HepG2 (cell line): Measurements from ENCODE around the gene DIAPH3.

Source experiments
- CREB1 ChIP-seq, 2 experiments: fragments of 450-650 bp in 1 of 2; IDR thresholded peaks; 2 replicates each; pipeline ENCODE4 v1.6.1; 2016 to 2017; ENCODE audit warnings: control low read depth in 1 of 2, mild to moderate bottlenecking in 1 of 2, missing compliant biosample characterization in 1 of 2, missing genetic modification characterization in 1 of 2
- EP300 ChIP-seq, 3 experiments: sonication (generic) in 1 of 3; formaldehyde crosslinking in 1 of 3; IDR thresholded peaks; 2 replicates each; pipeline versions ENCODE4 v1.5.1 to v1.6.1; 2011 to 2020; ENCODE audit warnings: low read depth in 2 of 3, low read length in 2 of 3, borderline replicate concordance in 1 of 3, improper control_type of control experiment in 1 of 3, mild to moderate bottlenecking in 1 of 3, missing genetic modification reagents in 1 of 3, moderate library complexity in 1 of 3
- GABPA ChIP-seq, 2 experiments: IDR thresholded peaks; 2 replicates each; pipeline ENCODE4 v1.6.1; 2011 to 2016; ENCODE audit warnings: low read depth in 2 of 2, low read length in 1 of 2, missing biosample characterization in 1 of 2, missing genetic modification characterization in 1 of 2
- POLR2A ChIP-seq, 2 experiments: IDR thresholded peaks; 2 replicates each; pipeline ENCODE4 v1.6.1; 2011; ENCODE audit warnings: low read depth in 2 of 2, low read length in 2 of 2, mild to moderate bottlenecking in 1 of 2, moderate library complexity in 1 of 2; ENCODE audit not compliant: insufficient read depth in 1 of 2
- ZFX ChIP-seq: sonication (generic); formaldehyde crosslinking; IDR thresholded peaks from 2 replicates; pipeline ENCODE4 v1.4.0; 2020; ENCODE audit warnings: mild to moderate bottlenecking, low read depth, missing genetic modification reagents, moderate library complexity
- ZNF20 ChIP-seq: sonication (generic); formaldehyde crosslinking; IDR thresholded peaks from 2 replicates; pipeline ENCODE4 v1.4.0; 2020; ENCODE audit warnings: mild to moderate bottlenecking, moderate library complexity, missing genetic modification reagents
- ZNF33B ChIP-seq: sonication (generic); formaldehyde crosslinking; IDR thresholded peaks from 2 replicates; pipeline ENCODE4 v1.5.1; 2020; ENCODE audit warnings: mild to moderate bottlenecking, missing genetic modification reagents
- TF ChIP-seq, protein P1 (sequence below): sonication (generic); formaldehyde crosslinking; IDR thresholded peaks from one replicate; pipeline ENCODE4 v1.5.1; 2020; ENCODE audit warnings: mild to moderate bottlenecking, missing genetic modification reagents; ENCODE audit errors: not compliant biosample characterization
- TF ChIP-seq, protein P2 (sequence below): sonication (generic); formaldehyde crosslinking; IDR thresholded peaks from 2 replicates; pipeline ENCODE4 v1.8.1; 2023; ENCODE audit warnings: mild to moderate bottlenecking, inconsistent platforms, moderate library complexity, missing genetic modification reagents, borderline replicate concordance
- TF ChIP-seq, protein P3 (sequence below): IDR thresholded peaks from 2 replicates; pipeline ENCODE4 v1.6.1; 2016; ENCODE audit warnings: mild to moderate bottlenecking
- TF ChIP-seq, protein P4 (sequence below): sonication (generic); formaldehyde crosslinking; IDR thresholded peaks from 2 replicates; pipeline ENCODE4 v1.5.0; 2020; ENCODE audit warnings: mild to moderate bottlenecking, missing genetic modification reagents, moderate library complexity

DNA sequence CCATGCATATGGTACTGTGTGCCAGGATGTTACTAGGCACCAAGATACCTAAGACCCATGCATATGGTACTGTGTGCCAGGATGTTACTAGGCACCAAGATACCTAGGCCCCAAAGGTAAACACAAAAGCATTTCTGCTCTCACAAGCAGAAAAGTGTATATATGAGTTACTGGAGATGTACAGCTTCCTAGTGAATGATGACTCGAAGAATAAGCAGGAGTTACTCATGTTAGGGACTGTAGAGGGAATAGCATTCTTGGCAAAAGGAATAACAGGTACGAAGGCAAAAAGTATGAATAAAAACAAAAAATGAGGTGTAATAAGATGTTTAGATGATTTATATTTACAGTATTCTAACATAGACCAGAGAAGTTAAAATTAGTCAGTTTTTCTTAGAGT, 383.7 kb downstream of the DIAPH3 start:
- TF ChIP-seq ZNF33B (CRISPR knock-in tag): no peak
- no peak for TF ChIP-seq POLR2A (IDR thresholded peaks at IDR 0.05; ENCODE audit: insufficient read depth in 1 of 2, low read depth in 2 of 2, low read length in 2 of 2)
- TF ChIP-seq, protein P1, sequence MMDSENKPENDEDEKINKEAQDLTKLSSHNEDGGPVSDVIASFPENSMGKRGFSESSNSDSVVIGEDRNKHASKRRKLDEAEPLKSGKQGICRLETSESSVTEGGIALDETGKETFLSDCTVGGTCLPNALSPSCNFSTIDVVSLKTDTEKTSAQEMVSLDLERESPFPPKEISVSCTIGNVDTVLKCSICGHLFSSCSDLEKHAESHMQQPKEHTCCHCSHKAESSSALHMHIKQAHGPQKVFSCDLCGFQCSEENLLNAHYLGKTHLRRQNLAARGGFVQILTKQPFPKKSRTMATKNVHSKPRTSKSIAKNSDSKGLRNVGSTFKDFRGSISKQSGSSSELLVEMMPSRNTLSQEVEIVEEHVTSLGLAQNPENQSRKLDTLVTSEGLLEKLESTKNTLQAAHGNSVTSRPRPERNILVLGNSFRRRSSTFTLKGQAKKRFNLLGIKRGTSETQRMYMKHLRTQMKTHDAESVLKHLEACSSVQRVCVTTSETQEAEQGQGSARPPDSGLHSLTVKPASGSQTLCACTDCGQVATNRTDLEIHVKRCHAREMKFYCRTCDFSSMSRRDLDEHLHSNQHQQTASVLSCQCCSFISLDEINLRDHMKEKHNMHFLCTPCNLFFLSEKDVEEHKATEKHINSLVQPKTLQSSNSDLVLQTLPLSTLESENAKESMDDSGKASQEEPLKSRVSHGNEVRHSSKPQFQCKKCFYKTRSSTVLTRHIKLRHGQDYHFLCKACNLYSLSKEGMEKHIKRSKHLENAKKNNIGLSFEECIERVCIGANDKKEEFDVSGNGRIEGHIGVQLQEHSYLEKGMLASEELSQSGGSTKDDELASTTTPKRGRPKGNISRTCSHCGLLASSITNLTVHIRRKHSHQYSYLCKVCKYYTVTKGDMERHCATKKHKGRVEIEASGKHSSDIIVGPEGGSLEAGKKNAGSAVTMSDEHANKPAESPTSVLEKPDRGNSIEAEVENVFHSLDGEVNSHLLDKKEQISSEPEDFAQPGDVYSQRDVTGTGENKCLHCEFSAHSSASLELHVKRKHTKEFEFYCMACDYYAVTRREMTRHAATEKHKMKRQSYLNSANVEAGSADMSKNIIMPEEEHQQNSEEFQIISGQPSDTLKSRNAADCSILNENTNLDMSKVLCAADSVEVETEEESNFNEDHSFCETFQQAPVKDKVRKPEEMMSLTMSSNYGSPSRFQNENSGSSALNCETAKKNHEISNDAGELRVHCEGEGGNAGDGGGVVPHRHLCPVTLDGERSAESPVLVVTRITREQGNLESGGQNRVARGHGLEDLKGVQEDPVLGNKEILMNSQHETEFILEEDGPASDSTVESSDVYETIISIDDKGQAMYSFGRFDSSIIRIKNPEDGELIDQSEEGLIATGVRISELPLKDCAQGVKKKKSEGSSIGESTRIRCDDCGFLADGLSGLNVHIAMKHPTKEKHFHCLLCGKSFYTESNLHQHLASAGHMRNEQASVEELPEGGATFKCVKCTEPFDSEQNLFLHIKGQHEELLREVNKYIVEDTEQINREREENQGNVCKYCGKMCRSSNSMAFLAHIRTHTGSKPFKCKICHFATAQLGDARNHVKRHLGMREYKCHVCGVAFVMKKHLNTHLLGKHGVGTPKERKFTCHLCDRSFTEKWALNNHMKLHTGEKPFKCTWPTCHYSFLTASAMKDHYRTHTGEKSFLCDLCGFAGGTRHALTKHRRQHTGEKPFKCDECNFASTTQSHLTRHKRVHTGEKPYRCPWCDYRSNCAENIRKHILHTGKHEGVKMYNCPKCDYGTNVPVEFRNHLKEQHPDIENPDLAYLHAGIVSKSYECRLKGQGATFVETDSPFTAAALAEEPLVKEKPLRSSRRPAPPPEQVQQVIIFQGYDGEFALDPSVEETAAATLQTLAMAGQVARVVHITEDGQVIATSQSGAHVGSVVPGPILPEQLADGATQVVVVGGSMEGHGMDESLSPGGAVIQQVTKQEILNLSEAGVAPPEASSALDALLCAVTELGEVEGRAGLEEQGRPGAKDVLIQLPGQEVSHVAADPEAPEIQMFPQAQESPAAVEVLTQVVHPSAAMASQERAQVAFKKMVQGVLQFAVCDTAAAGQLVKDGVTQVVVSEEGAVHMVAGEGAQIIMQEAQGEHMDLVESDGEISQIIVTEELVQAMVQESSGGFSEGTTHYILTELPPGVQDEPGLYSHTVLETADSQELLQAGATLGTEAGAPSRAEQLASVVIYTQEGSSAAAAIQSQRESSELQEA (CRISPR knock-in tag): no peak
- TF ChIP-seq, protein P2, sequence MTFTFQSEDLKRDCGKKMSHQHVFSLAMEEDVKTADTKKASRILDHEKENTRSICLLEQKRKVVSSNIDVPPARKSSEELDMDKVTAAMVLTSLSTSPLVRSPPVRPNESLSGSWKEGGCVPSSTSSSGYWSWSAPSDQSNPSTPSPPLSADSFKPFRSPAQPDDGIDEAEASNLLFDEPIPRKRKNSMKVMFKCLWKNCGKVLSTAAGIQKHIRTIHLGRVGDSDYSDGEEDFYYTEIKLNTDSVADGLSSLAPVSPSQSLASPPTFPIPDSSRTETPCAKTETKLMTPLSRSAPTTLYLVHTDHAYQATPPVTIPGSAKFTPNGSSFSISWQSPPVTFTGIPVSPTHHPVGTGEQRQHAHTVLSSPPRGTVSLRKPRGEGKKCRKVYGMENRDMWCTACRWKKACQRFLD (CRISPR knock-in tag): no peak
- no peak for TF ChIP-seq ZNF20 (CRISPR knock-in tag)
- no peak for TF ChIP-seq GABPA (IDR thresholded peaks at IDR 0.05; ENCODE audit: low read depth, low read length)
- no peak for TF ChIP-seq GABPA (CRISPR knock-in tag; IDR thresholded peaks at IDR 0.05; ENCODE audit: low read depth)
- TF ChIP-seq, protein P3, sequence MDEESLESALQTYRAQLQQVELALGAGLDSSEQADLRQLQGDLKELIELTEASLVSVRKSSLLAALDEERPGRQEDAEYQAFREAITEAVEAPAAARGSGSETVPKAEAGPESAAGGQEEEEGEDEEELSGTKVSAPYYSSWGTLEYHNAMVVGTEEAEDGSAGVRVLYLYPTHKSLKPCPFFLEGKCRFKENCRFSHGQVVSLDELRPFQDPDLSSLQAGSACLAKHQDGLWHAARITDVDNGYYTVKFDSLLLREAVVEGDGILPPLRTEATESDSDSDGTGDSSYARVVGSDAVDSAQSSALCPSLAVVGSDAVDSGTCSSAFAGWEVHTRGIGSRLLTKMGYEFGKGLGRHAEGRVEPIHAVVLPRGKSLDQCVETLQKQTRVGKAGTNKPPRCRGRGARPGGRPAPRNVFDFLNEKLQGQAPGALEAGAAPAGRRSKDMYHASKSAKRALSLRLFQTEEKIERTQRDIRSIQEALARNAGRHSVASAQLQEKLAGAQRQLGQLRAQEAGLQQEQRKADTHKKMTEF: no peak
- TF ChIP-seq ZFX (CRISPR knock-in tag): no peak
- TF ChIP-seq, protein P4, sequence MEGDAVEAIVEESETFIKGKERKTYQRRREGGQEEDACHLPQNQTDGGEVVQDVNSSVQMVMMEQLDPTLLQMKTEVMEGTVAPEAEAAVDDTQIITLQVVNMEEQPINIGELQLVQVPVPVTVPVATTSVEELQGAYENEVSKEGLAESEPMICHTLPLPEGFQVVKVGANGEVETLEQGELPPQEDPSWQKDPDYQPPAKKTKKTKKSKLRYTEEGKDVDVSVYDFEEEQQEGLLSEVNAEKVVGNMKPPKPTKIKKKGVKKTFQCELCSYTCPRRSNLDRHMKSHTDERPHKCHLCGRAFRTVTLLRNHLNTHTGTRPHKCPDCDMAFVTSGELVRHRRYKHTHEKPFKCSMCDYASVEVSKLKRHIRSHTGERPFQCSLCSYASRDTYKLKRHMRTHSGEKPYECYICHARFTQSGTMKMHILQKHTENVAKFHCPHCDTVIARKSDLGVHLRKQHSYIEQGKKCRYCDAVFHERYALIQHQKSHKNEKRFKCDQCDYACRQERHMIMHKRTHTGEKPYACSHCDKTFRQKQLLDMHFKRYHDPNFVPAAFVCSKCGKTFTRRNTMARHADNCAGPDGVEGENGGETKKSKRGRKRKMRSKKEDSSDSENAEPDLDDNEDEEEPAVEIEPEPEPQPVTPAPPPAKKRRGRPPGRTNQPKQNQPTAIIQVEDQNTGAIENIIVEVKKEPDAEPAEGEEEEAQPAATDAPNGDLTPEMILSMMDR (CRISPR knock-in tag): no peak
- TF ChIP-seq EP300 (IDR thresholded peaks at IDR 0.05; ENCODE audit: low read depth in 2 of 2, low read length in 2 of 2): no peak
- no peak for TF ChIP-seq EP300 (CRISPR knock-in tag; IDR thresholded peaks at IDR 0.05; ENCODE audit: borderline replicate concordance)
- no peak for TF ChIP-seq CREB1 (IDR thresholded peaks at IDR 0.05)
- TF ChIP-seq CREB1 (CRISPR knock-in tag; IDR thresholded peaks at IDR 0.05): no peak
